ENCODE measurements around the gene ATP1A3.
A peak's percentile ranks its signal among the peaks of the same experiment; 100 is the strongest.
"Not testable (repeated sequence)": the region's sequence is repeated elsewhere in the genome, so short reads cannot be mapped to it uniquely, and the experiment has no call there.

Gene ATP1A3

DNA sequence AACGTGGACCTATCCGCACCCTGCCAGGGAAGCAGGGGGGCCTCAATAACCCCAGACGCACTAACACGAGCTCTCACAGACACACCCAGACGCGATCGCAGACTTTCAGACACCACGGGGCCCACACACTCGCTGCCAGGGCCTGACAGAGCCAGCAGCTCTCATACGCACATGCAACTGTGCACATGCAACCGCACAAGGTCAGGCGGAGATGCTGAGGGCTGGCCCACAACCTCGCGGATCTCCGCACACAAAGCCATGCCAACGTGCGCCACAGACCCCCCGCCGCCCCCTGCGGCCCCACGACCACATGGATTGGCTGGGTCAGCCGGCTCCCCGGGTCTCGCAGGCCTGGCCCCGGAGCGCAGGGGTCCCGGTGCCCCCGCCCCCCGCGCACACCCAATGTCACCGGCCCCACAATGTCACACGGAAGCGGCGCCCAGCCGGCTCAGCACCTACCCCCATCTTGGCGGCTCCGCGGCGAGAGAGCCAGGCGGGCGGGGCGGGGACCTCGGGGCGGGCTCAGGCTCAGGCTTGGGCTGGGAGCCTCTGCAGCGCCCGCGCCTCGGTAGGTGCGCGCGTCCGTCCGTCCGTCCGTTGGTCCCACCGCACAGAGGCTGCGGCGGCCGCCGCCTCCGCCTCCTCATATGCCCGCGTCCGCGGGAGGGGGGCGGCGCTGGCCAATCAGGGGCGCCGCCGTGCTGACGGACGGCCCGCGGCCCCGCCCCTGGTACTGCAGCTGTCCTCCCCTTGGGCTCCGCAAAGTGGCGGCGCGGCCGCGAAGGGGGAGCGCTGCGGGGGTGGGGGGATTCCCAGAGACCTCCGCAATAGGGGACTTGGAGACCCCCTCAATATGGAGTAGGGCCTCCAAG is at the start of gene ATP1A3:
Gene ATP1A3 (minus strand): TSS at position 619 of the 872 bp plus-strand sequence. CDS start 154 bp downstream, at position 465.
- peak; percentile 92 for DNase-seq (ENCODE audit: low spot score)

- no peak for DNase-seq (ENCODE audit: low spot score)
Observed at GRCh38 chr19:42042455-42043170, 48.6 kb upstream of the ATP1A3 start.

DNA sequence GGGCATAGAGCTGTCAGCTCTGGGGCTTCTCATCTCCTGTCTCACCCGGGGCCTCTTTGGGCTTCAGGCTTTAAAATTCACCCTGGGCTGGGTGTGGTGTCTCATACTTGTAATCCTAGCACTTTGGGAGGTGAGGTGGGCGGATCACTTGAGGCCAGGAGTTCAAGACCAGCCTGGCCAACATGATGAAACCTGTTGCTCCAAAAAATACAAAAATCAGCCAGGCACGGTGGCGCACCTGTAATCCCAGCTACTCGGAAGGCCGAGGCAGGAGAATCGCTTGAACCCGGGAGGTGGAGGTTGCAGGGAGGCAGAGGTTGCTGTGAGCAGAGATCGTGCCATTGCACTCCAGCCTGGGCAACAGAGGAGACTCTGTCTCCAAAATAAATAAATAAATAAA is 46.5 kb upstream of the ATP1A3 start:
- not testable (repeated sequence) for DNase-seq (ENCODE audit: low spot score)

DNA sequence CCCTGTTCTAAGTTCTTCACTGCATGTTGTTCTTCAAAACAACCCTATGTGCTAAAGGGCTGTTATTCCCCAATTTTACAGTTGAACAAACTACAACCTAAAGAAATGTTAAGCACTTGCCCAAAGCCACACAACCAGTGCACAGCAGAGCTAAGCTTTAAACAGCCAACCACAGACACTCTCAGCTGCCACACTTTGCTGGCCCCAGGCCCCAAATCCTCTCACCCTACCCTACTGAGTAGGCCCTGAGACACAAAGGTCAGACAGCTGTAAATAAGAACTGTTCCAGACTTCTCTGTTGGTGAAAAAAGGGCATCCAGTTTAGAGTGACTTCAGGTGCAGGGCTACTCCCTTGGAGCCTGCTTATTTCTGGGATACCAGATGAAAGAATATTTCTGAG is 46.0 kb upstream of the ATP1A3 start:
- no peak for DNase-seq (ENCODE audit: low spot score)

GRCh38 chr19:42038666-42039065 is 44.6 kb upstream of the ATP1A3 start:
- no peak for DNase-seq (ENCODE audit: low spot score)

DNA sequence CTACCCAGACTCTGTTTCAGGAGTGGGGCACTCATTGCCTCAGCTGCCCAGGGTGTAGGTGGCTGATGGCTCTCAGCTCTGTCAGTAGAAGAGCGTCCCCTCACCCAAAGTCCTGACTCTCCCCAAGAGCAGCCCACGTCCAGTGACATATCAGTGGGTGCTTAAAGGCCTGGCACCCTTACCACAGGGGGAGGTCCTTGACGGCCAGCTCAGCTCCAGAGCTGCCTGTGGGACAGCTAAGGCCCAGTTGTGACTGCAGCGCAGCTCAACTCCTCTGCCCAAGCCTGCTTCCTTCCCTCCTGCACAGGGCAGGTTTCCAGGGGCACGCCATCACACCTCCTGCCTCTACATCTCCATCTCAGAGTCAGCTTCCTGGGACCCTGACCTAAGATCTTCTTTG is 43.6 kb upstream of the ATP1A3 start:
- no peak for DNase-seq (ENCODE audit: low spot score)

GRCh38 chr19:42034640-42035391 is 40.8 kb upstream of the ATP1A3 start:
- DNase-seq (ENCODE audit: low spot score): peak; percentile 83

- DNase-seq (ENCODE audit: low spot score): no peak
Observed at GRCh38 chr19:42033413-42033812, 39.4 kb upstream of the ATP1A3 start.

DNA sequence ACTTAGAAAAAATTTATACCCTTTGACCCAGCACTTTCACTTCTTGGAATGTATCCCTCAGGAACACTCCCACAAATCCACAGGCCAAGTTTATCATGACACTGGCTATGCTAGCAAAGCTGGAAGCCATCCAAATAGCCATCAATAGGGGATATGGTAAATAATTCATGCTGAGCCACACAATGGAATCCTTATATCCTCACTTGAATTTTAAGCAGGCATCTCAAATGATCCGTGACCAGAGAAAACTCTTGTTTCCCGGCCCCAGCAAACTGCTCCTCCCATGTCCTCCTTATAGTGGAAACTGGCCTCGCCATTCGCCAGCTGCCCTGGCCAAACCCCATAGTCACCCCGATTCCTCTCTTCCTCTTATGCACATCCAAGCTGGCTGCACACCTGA is 38.4 kb upstream of the ATP1A3 start:
- DNase-seq (ENCODE audit: low spot score): no peak

DNA sequence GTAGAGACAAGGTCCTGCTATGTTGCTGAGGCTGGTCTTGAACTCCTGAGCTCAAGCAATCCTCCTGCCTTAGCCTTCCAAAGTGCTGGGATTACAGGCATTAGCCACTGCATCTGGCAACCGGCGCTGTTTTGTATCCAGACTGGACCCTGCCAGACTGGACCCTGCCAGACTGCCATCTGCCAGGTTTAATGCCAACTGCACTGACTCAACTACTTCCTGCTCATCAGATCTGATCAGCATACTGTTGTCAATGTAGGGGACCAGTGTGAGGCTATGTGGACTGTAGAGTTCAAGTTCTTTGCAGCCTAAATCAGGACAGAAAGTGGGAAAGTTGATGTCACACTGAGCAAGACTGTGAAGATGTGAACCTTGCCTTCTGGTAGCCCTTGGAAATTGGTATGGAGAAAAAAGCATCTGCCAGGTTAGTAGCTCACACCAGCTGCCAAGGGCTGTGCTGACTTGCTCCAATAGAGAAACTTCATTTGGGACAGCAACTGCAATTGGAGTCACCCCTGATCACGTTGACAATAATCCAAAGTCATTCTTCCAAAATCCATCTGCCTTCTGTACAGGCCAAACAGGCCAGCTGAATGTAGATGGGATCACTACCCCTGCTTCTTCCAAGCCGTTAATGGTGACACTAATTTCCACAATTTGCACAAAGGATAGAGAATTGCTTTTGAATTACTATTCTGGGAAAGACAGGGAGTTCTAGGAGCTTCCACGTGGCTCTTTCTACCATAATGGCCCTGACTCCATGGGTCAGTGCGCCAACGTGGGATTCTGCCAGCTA is 36.8 kb upstream of the ATP1A3 start:
- no peak for DNase-seq (ENCODE audit: low spot score)

- no peak for DNase-seq (ENCODE audit: low spot score)
Observed at GRCh38 chr19:42028304-42029216, 34.5 kb upstream of the ATP1A3 start.

GRCh38 chr19:42024622-42025111 is 30.6 kb upstream of the ATP1A3 start:
- peak; percentile 92 for DNase-seq (ENCODE audit: low spot score)

- DNase-seq (ENCODE audit: low spot score): no peak
Observed at GRCh38 chr19:42023943-42024260, 29.9 kb upstream of the ATP1A3 start.

GRCh38 chr19:42023121-42023942 is 29.3 kb upstream of the ATP1A3 start:
- peak; percentile 24 for DNase-seq (ENCODE audit: low spot score)

DNA sequence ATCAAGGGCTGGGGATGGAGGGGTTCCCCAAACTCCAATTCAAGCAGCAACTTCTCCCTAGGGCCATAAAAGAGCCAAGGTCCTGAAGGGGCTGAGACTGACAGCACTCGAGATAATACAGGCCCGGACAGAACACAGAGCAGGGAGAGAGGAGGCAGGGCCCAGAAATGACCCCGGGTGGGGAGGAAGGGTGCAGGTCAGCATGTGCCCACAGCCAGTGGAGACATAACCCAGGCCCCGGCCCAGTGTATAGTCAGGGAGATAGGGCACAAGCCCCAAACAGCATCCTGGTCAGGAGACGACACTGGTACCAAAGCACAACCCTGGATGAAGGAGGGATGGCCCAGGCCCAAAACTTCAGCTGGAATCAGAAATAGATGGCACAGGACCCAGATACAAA is 28.6 kb upstream of the ATP1A3 start:
- DNase-seq (ENCODE audit: low spot score): no peak

DNA sequence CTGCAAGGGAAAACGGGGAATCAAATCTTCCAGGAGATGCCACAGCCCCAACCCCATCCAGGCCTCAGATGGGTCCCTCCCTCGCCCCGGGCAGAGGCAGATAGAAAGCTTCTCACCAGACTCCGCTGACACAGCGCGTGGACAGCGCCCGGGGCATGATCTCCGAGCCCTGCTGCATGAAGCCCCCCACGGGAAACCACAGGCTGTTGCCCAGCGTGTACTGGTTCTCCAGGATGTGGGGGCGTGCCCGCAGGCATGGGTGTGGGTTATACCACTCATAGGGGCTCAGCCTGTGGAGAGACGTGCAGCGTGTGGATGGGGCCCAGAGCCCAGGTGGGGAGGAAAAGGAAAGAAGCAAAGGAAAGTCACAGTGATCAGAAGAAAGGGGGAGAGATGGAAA is 27.2 kb upstream of the ATP1A3 start:
- no peak for DNase-seq (ENCODE audit: low spot score)

- peak; percentile 71 for DNase-seq (ENCODE audit: low spot score)
Observed at GRCh38 chr19:42018503-42019193, 24.6 kb upstream of the ATP1A3 start.

GRCh38 chr19:42017040-42017439 is 23.0 kb upstream of the ATP1A3 start:
- DNase-seq (ENCODE audit: low spot score): no peak

DNA sequence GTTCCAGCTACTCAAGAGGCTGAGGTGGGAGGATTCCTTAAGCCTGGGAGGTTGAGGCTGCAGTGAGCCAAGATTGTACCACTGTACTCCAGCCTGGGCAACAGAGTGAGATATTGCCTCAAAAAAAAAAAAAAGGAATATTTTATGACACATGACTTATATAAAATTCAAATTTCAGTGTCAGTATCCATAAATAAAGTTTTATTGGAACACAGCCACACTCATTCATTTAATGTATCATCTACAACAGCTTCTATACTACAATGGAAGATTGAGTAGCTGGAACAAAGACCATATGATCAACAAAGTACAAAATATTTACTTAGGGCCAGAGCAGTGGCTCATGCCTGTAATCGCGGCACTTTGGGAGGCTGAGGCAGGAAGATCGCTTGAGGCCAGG is 18.7 kb upstream of the ATP1A3 start:
- not testable (repeated sequence) for DNase-seq (ENCODE audit: low spot score)

All from AG20443 (cell line).